Body of pancreas (tissue), 4 donors: Measurements from ENCODE around the gene ELAVL1. TPM values are rescaled to one million over a fixed set of nuclear protein-coding genes. Genes with fewer than 3 reads are reported as not detected.

Experiments
- ATAC-seq: fragments of 150-250 bp; one replicate; pipeline ENCODE4 v1.9.1; 2016
- DNase-seq, 4 donors: peaks; one replicate each; pipeline ENCODE4 v3.0.0-alpha.2; 2019
- H3K27ac ChIP-seq, 4 donors: fragments of 200-600 bp; sonication (generic); 1 replicate in 3 of 4; 2 replicates in 1 of 4; pipeline versions ENCODE4 v1.5.1 to v1.6.1; 2016 to 2019; ENCODE audit warnings: mild to moderate bottlenecking in 1 of 4, mixed read lengths in 1 of 4, moderate library complexity in 1 of 4
- H3K27me3 ChIP-seq, 2 donors: fragments of 200-600 bp; sonication (generic); one replicate each; pipeline ENCODE4 v1.6.0; 2016; ENCODE audit warnings: mild to moderate bottlenecking in 1 of 2
- H3K36me3 ChIP-seq, 2 donors: fragments of 200-600 bp; sonication (generic); replicated peaks in 1 of 2; 2 replicates each; pipeline ENCODE4 v1.5.1; 2016; ENCODE audit warnings: low read depth in 2 of 2; ENCODE audit not compliant: insufficient read depth in 1 of 2
- H3K4me1 ChIP-seq: fragments of 200-600 bp; sonication (generic); one replicate; pipeline ENCODE4 v1.6.0; 2016
- H3K4me3 ChIP-seq, 2 donors: fragments of 200-600 bp; sonication (generic); 1 replicate in 1 of 2; 2 replicates in 1 of 2; pipeline ENCODE4 v1.5.1; 2016 to 2019
- H3K9me3 ChIP-seq, 3 donors: fragments of 200-600 bp; sonication (generic); 1 replicate in 2 of 3; 2 replicates in 1 of 3; pipeline ENCODE4 v1.5.1; 2016
- POLR2A ChIP-seq, 3 donors: fragments of 450-650 bp; IDR thresholded peaks; one replicate each; pipeline ENCODE4 v1.6.1; 2016; ENCODE audit warnings: antibody characterized with exemption in 3 of 3, mild to moderate bottlenecking in 2 of 3
- WGBS, 2 donors: methylation state at CpG; one replicate each; pipeline ENCODE4 v1.1.5; 2017; 5-methylcytosine and 5-hydroxymethylcytosine counted together
- intact Hi-C: fragments of 100-400 bp; cut with DNase I; formaldehyde crosslinking; loops from one replicate; pipeline ENCODE4 v1.15.1; 2023
- total RNA-seq, 2 donors: library from RNA; depleted of rRNA; stranded (reverse); fragments of >200 nt; gene quantifications; one replicate each; pipeline ENCODE4 v1.1.0, GENCODE V29; 2016
- TF ChIP-seq, protein P1 (sequence below), 7 experiments: fragments of 450-650 bp in 4 of 7; fragments of 200-600 bp in 3 of 7; sonication (generic) in 3 of 7; IDR thresholded peaks; one replicate each; pipeline ENCODE4 v1.5.1; 2016 to 2019; ENCODE audit warnings: antibody characterized with exemption in 7 of 7

The ELAVL1 gene
- total RNA-seq, 2 donors from 2014 or later: 9.3 to 15.8 TPM

DNA sequence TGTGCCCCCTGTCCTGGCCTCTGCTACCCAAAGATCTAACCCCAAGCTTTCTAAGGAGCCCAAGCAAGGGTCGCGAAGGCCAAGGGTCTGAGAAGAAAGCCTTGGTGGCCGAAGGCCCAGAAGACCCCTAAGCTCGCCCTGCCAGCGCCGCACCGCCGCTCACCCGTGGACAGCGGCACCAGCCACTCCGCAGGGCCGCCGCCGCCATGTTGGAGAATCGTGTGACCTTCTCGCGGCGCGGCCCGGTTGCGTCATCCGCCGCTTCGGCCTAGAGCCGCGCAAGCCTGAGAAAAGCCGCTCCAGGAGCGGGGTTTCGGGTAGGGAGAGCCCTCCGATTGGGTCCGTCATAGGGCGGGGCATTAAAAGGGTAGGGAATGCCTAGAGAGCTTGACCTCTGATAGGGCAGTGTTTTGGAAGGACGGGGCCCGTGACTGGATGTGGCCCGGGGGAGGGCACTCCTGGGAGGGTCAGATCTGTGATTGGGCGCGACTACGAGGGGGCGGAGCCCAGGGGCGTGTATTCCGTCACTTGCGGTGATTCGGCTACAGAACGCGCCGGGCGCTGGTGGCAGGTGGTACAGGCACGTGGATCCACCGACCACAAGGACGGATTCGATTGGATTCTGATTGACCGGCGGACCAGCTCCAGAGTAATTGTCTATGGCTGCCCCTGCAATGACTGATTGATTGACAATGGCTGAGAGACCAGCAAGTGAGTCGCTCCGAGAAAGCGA lies 61.8 kb downstream of the ELAVL1 start, which contains the start of gene TIMM44:
TSS of gene TIMM44 (minus strand) at position 223 of the 733 bp plus-strand sequence. CDS start at position 208, 15 bp downstream.
- ATAC-seq (peak; percentile 98), DNase-seq (peak; percentile 99 to 100 (median 99))
- no peaks in the 10 kb centered on the region for H3K9me3 ChIP-seq
- H3K4me1 ChIP-seq: peaks cover 27% of the 10 kb centered on the region
- H3K27ac ChIP-seq: peak within 1 kb of the TSS; percentile 88 to 100 (median 96)
- H3K36me3 ChIP-seq: peaks cover 0 to 4% of the 10 kb centered on the region in 2 donors
- TF ChIP-seq, protein P1, sequence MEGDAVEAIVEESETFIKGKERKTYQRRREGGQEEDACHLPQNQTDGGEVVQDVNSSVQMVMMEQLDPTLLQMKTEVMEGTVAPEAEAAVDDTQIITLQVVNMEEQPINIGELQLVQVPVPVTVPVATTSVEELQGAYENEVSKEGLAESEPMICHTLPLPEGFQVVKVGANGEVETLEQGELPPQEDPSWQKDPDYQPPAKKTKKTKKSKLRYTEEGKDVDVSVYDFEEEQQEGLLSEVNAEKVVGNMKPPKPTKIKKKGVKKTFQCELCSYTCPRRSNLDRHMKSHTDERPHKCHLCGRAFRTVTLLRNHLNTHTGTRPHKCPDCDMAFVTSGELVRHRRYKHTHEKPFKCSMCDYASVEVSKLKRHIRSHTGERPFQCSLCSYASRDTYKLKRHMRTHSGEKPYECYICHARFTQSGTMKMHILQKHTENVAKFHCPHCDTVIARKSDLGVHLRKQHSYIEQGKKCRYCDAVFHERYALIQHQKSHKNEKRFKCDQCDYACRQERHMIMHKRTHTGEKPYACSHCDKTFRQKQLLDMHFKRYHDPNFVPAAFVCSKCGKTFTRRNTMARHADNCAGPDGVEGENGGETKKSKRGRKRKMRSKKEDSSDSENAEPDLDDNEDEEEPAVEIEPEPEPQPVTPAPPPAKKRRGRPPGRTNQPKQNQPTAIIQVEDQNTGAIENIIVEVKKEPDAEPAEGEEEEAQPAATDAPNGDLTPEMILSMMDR (IDR thresholded peaks at IDR 0.05): no peak
- peak; percentile 85 to 95 (median 87) for TF ChIP-seq POLR2A (IDR thresholded peaks at IDR 0.05)
- no peaks in the 10 kb centered on the region for H3K27me3 ChIP-seq
- WGBS, 2 donors: 0 to 1% methylated on average over 17 to 50 of the region's 56 CpGs
- intact Hi-C loops: no loop called here
- peak within 1 kb of the TSS; percentile 52 to 57 for H3K4me3 ChIP-seq

DNA sequence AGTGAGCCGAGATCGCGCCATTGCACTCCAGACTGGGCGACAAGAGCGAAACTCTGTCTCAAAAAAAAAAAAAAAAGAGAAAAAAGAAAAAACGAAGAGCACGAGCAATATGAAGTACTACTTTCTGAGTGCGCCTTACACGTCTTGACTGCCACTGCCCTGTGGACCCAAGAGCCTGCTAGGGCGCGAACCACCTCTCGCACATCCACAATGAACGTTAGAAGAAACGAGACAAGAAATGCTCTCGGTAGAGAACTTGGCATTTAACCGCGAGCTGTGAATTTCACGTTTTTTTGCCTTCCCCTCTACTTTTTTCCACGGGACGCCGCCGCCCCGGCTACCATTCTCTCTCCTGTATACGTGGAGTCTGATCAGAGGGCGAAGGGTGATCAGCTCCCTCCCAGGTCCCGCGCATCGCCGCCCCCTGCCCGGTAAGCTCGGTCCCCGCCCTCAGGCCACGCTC lies 62.4 kb downstream of the ELAVL1 start:
- no peaks in the 10 kb centered on the region for H3K9me3 ChIP-seq
- peaks cover 0 to 4% of the 10 kb centered on the region in 2 donors for H3K36me3 ChIP-seq
- TF ChIP-seq POLR2A (IDR thresholded peaks at IDR 0.05): no peak
- TF ChIP-seq, protein P1 (IDR thresholded peaks at IDR 0.05): no peak
- intact Hi-C loops: no loop called here
- DNase-seq (peak in 2 of 4 donors; percentile 34 to 35), ATAC-seq (no peak)
- peak overlapping the region; percentile 52 to 57 for H3K4me3 ChIP-seq
- H3K27ac ChIP-seq: peak overlapping the region; percentile 87 to 100 (median 96)
- H3K4me1 ChIP-seq: peaks cover 27% of the 10 kb centered on the region
- H3K27me3 ChIP-seq: no peaks in the 10 kb centered on the region
- WGBS, 2 donors: 1 to 3% methylated on average over 33 of the region's 33 CpGs

DNA sequence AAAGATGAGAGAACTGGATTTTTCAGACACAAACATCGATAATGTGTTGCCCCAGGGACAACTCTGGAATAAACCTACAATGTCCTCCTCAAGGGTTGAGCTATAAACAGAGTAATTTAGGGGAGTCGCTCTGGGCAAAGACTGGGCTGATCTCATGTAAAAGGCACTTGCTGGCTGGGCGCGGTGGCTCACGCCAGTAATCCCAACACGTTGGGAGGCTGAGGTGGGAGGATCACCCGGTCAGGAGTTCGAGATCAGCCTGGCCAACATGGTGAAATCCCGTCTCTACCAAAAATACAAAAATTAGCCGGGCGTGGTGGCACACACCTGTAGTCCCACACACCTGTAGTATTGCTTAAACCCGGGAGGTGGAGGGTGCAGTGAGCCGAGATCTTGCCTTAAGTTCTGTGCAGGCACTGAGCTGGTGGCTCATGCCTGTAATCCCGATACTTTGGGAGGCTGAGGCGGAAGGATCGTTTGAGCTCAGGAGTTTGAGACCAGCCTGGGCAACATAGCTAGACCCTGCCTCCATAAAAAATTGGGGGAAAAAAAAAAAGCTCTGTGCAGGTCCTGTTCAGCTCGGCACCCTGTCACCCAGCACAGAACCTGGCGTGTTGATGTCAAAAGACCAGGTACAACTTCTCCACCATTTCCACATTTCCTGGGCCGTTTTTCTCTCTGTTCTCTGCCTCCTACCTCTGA lies 63.4 kb downstream of the ELAVL1 start:
- Histone ChIP-seq H3K9me3 (no peaks in the 10 kb centered on the region), H3K4me1 (peaks cover 27% of the 10 kb centered on the region), H3K4me3 (no peak overlapping the region), H3K27me3 (no peaks in the 10 kb centered on the region), H3K27ac (no peak overlapping the region), H3K36me3 (peaks cover 0 to 7% of the 10 kb centered on the region in 2 donors)
- no peak for TF ChIP-seq POLR2A (IDR thresholded peaks at IDR 0.05)
- TF ChIP-seq, protein P1 (IDR thresholded peaks at IDR 0.05): no peak
- no peak for ATAC-seq
- 86 to 87% methylated on average over 19 of the region's 19 CpGs for WGBS, 2 donors
- intact Hi-C loops: no loop called here
- no peak for DNase-seq

DNA sequence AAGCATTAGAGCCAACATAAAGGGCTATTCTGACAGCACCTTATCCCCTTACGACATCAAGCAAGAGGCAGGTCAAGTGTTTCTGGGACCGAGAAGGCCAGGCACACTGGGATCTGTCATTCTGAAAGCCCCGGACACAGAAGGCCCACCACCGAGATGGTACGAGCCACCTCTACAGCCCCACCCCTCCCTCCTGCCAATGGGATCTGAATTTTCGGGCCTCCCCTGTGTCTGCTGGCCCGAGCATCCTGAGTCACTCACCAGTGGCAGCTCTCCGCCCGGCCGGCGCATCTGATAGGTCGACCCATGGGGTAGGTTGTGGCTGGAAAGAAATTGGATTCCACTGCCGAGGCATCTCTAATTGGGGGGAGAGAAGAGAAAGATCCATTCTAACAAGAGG lies 64.6 kb downstream of the ELAVL1 start:
- H3K9me3 ChIP-seq: no peaks in the 10 kb centered on the region
- ATAC-seq (no peak), DNase-seq (no peak)
- WGBS, 2 donors: 90 to 93% methylated on average over 9 to 10 of the region's 13 CpGs
- H3K36me3 ChIP-seq: peaks cover 0 to 9% of the 10 kb centered on the region in 2 donors
- H3K27ac ChIP-seq: no peak overlapping the region
- no peaks in the 10 kb centered on the region for H3K27me3 ChIP-seq
- no peak overlapping the region for H3K4me3 ChIP-seq
- intact Hi-C loops: no loop called here
- TF ChIP-seq POLR2A (IDR thresholded peaks at IDR 0.05): no peak
- H3K4me1 ChIP-seq: peaks cover 27% of the 10 kb centered on the region

DNA sequence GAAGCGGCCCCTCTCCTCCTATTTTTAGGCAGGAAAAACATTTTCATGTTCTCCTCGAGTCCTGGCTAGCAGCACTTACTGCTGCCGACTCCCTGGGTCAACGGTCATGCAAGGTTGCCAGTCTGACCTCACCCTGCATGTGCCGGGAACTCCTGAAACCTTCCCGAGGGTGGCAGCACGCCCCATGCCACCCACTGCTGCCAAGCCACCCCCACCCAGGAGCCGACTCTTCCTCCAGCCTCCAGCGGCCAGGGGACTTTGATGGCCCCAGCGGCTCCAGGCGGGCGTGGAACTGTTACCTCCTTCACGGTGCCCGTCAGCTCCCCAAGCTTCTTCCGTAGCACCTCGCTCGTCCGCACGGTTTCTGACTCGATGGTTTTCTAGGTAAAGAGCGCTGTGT lies 70.7 kb downstream of the ELAVL1 start:
- intact Hi-C loops: no loop called here
- H3K36me3 ChIP-seq: peaks cover 5 to 28% of the 10 kb centered on the region in 2 donors
- H3K27me3 ChIP-seq: no peaks in the 10 kb centered on the region
- DNase-seq: no peak
- no peak for ATAC-seq
- no peaks in the 10 kb centered on the region for H3K9me3 ChIP-seq
- no peak overlapping the region for H3K27ac ChIP-seq
- no peaks in the 10 kb centered on the region for H3K4me1 ChIP-seq
- H3K4me3 ChIP-seq: no peak overlapping the region
- WGBS, 2 donors: 92 to 93% methylated on average over 20 to 21 of the region's 21 CpGs
- TF ChIP-seq, protein P1 (IDR thresholded peaks at IDR 0.05): no peak
- no peak for TF ChIP-seq POLR2A (IDR thresholded peaks at IDR 0.05)
